GM12872 (cell line): ENCODE data around the gene ORAI3.

Source experiments
- TF ChIP-seq, protein P1 (sequence below): IDR thresholded peaks from 3 replicates; pipeline ENCODE4 v1.5.1; 2011; ENCODE audit warnings: low read depth, mild to moderate bottlenecking, low read length, moderate library complexity; ENCODE audit not compliant: insufficient read depth

Gene ORAI3

GRCh38 chr16:30996324-30996984 lies 47.6 kb downstream of the ORAI3 start:
- TF ChIP-seq, protein P1, sequence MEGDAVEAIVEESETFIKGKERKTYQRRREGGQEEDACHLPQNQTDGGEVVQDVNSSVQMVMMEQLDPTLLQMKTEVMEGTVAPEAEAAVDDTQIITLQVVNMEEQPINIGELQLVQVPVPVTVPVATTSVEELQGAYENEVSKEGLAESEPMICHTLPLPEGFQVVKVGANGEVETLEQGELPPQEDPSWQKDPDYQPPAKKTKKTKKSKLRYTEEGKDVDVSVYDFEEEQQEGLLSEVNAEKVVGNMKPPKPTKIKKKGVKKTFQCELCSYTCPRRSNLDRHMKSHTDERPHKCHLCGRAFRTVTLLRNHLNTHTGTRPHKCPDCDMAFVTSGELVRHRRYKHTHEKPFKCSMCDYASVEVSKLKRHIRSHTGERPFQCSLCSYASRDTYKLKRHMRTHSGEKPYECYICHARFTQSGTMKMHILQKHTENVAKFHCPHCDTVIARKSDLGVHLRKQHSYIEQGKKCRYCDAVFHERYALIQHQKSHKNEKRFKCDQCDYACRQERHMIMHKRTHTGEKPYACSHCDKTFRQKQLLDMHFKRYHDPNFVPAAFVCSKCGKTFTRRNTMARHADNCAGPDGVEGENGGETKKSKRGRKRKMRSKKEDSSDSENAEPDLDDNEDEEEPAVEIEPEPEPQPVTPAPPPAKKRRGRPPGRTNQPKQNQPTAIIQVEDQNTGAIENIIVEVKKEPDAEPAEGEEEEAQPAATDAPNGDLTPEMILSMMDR: no peak

DNA sequence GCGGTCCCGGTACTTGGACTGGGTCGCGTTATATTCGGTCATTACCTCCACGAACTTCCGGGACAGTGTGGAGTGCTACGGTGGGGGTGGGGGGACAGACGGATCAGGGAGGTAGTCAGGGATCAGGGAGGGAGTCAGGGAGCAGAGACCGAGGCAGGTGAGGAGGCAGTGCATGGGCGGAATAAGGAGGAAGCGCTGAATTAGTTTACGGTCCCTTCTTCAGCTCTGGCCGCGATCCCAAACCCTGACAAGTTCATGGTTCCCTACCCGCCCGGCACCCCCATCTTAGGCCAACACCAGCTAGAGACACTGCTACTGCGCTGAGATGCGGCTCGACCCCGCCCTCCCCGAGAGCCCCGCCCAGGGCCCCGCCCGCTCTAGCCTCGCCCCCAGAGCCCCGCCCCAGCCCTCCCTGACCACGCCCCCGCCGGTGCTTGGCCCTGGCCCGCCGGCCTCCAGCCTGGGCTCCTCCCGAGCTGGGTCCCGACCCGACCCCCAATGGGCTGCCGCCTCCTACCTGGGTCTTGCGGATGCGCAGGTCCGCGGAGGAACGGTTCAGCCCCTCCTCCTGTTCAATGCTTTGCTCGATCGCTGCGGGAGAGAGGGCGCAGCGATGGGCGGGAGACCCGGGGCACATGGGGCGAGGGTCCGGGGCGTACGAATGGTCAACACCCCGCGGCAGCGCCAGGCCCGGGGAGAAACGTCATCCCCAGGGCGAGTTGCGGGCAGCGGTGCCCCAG lies 48.3 kb downstream of the ORAI3 start:
- TF ChIP-seq, protein P1: no peak

DNA sequence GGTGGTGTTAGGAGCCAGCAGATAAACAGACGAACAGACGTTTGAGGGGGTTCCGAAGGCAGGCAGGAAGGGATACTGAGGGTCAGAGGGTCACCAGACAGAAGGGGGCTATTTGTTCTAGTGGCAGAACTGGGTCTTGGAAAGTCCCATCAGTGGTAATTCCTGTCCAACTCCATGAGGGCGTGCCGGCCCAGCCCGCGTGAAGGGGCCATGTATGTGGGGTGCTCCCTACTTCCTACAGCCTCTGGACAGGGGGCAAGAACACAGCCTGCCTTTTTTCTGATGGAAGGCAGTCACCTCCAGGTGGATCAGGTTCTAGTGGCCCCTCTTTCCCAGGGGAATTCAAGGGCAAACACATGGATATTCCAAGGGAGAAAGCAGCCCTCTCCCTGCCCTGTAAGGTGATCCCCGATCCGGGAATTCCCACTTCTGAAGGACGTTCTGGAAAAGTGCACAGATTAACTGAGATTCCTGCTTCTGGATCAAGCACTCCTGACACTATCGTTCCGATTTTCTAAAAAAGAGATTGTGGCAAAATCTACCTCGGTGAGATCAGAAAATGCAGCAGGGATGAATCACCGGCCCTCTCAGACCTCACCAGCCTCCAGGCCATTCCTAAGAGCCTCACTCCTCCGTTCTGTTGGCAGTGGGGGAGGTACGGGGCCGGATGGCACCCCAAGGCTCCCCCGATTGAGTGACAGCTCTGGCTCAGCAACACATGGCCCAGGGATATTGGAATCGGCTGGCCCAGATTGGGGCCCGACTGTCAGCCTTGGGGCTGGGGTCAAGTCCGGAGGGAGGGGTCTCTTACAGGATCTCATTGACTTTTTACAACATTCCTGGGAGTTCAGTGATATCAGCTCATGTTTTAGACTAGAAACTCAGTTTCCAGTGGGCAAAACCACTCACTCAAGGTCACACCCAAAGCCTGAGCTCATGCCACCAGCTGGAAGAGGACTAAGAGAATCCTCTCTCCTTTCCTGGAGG lies 49.1 kb downstream of the ORAI3 start:
- TF ChIP-seq, protein P1: no peak

DNA sequence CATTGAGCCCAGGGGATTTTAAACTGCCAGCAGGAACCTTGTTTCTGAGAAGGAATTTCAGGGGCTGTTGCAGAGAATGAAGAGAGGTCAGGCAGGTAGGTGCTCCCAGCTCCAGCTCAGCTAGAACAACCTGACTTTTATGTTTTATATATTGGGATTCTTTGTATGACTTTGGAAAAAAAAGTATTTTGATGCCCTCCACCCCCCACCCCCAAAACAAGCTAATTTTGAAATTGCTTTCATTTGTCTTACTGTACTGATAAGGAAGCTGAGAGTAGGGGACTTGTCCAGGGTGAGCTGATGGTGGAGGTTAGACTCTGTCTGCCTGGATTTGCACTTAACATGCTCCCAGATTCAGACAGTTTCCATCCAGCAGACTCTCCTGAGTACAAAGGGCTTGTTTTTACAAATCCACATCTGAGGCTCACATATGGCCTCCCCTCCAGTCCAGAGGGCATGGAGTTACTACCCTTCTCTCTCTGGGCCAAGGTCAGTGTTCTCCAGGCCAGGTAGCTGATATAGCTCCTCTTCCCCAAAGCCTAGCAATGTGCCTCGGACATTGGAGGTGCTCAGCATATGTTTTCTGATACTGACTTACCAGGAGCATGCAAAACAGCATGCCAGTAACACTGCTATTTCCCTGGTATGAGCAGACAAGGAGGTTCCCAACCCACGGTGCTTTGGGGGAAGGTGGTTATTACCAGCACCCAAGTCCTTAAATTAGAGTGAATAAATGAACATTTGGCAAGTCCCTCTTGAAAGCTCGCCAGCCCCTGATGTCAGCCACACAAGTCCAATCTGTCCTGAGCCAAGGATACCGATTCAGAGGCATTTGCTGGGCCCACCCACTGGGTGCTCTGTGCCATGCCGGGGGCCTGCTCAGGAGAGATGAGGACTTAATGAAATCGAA lies 50.2 kb downstream of the ORAI3 start:
- TF ChIP-seq, protein P1: no peak

DNA sequence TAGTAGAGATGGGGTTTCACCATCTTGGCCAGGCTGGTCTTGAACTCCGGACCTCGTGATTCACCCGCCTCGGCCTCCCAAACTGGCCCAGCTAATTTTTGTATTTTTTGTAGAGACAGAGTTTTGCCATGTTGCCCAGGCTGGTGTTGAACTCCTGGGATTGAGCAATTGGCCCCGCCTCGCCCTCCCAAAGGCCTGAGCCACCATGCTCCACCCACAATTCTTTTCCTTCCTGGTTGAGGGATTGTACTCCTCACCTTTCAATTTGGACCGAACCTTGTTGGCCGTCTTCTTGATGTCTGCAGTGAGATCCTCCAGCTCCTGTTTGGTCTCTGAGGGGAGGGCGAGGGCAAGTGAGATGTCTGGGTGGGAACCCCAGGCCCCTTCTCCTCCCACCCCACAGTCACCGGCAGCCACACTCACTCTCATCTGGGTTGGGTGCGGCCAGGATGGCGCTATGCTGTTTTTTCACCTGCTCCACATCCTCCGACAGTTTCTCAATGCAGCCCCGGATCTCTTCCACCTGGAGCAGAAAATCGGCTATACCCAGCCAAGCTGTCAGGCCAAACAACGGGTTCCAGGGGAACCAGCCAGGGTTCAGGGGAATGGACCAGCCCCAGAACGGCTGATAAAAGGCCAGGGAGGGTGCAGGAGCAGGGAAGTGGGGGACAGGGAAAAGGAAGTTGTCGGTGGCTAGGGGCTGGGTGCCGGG lies 52.0 kb downstream of the ORAI3 start:
- TF ChIP-seq, protein P1: no peak

GRCh38 chr16:31001507-31002249 lies 52.8 kb downstream of the ORAI3 start:
- TF ChIP-seq, protein P1: no peak
